WERI-Rb-1 (cell line): ENCODE results near the gene ARIH1.

Experiments used
- DNase-seq: peaks from one replicate; pipeline ENCODE4 v3.0.0-alpha.2; 2020
- H3K27ac ChIP-seq: fragments of 250-450 bp; sonication (Bioruptor Pico); 2 replicates; pipeline ENCODE4 v1.5.1; 2020; ENCODE audit warnings: mild to moderate bottlenecking, moderate library complexity
- H3K27me3 ChIP-seq: fragments of 250-450 bp; sonication (Bioruptor Pico); 2 replicates; pipeline ENCODE4 v1.5.1; 2021; ENCODE audit warnings: mild to moderate bottlenecking, low read depth, moderate library complexity; ENCODE audit not compliant: insufficient read depth, severe bottlenecking
- H3K36me3 ChIP-seq: fragments of 250-450 bp; sonication (Bioruptor Pico); 2 replicates; pipeline ENCODE4 v1.5.1; 2020; ENCODE audit warnings: mild to moderate bottlenecking, moderate library complexity
- H3K4me3 ChIP-seq: 2 replicates; pipeline ENCODE4 v1.5.1; 2011; ENCODE audit warnings: low read depth, mild to moderate bottlenecking, control low read depth, low read length
- H3K9me3 ChIP-seq: fragments of 250-450 bp; sonication (Bioruptor Pico); 2 replicates; pipeline ENCODE4 v1.5.1; 2021; ENCODE audit warnings: mild to moderate bottlenecking, moderate library complexity; ENCODE audit not compliant: severe bottlenecking
- CTCF ChIP-seq: IDR thresholded peaks from 2 replicates; pipeline ENCODE4 v1.5.1; 2011; ENCODE audit warnings: low read depth, mild to moderate bottlenecking, control low read depth, inconsistent platforms, low read length

ARIH1 gene

DNA sequence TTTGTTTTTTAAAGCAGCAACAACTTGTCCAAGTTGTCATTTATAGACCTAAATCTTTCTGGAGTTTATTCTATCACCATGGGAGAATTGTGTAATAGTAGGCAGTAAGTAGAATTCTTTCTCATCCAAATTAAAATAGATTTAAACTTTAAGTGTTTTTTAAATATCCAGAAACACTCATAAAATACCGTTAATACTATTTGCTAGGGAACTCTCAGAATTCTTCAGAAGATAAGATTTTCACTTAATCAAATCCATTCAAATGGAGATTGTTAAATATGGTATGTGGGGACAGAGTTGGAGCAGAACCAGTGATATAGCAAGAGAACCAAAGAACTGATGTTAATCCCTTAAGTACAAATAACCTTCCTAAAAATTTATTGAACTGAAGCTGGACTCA is 71.0 kb downstream of the ARIH1 start:
- H3K36me3 ChIP-seq, result peaks cover 32% of the 10 kb centered on the region
- no peak for TF ChIP-seq CTCF
- H3K27me3 ChIP-seq, result no peaks in the 10 kb centered on the region
- H3K4me3 ChIP-seq, result no peak overlapping the region
- DNase-seq, result no peak
- H3K27ac ChIP-seq, result no peak overlapping the region
- peaks cover 3% of the 10 kb centered on the region for H3K9me3 ChIP-seq

DNA sequence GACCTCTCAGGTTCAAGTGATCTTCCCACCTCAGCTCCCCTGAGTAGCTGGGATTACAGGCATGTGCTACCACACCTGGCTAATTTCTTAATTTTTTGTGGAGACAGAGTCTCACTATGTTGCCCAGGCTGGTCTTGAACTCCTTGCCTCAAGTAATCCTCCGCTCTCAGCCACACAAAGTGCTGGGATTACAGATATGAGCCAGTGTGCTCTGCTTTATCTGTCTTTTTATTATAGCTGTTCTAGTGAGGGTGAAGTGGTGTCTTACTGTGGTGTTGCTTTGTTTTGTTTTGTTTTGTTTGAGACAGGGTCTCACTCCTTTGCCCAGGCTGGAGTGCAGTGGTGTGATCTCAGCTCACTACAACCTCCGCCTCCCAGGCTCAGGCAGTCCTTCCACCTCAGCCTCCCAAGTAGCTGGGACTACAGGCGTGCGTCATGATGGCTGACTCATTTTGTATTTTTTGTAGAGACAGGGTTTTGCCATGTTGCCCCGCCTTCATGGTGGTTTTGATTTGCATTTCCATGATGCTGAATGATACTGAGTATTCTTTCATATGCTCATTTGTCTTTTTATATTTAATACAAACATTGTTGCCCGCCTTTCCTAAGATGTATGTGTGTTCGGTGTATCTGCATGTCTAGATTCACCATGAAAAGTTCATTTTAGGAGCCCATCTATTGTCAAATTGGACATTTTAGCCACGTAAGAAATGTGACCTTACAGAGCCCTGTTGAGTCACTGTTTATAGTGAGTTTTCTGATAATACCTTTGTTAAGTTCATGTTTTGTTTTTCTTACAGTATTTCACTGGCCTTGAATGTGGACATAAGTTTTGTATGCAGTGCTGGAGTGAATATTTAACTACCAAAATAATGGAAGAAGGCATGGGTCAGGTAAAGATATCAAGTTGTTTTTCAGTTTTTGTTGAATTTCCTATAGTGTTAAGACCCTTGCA is 80.6 kb downstream of the ARIH1 start:
- H3K27me3 ChIP-seq, result no peaks in the 10 kb centered on the region
- H3K9me3 ChIP-seq, result no peaks in the 10 kb centered on the region
- no peak overlapping the region for H3K4me3 ChIP-seq
- no peak for TF ChIP-seq CTCF
- H3K27ac ChIP-seq, result no peak overlapping the region
- no peak for DNase-seq
- peaks cover 44% of the 10 kb centered on the region for H3K36me3 ChIP-seq

DNA sequence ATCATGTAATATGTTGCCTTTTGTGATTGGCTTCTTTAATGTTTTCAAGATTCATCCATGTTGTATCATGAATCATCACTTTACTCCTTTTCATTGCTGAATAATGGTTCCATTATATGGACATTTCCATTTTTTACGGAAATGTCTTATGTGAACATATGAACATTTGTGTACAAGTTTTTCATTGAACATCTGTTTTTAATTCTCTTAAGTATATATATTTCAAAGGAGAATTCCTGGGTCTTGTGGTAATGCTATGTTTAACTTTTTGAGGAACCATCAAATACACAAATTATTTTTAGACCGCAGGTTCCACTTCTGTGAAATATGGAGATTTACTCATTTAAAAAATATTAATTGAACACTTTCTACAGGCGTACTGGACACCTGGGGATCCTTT is 85.7 kb downstream of the ARIH1 start:
- Histone ChIP-seq H3K27me3 (no peaks in the 10 kb centered on the region), H3K27ac (no peak overlapping the region), H3K4me3 (no peak overlapping the region), H3K36me3 (peaks cover 67% of the 10 kb centered on the region), H3K9me3 (no peaks in the 10 kb centered on the region)
- no peak for DNase-seq
- TF ChIP-seq CTCF, result no peak

GRCh38 chr15:72560458-72560857 is 86.3 kb downstream of the ARIH1 start:
- H3K4me3 ChIP-seq, result no peak overlapping the region
- H3K27me3 ChIP-seq, result no peaks in the 10 kb centered on the region
- H3K27ac ChIP-seq, result no peak overlapping the region
- TF ChIP-seq CTCF, result no peak
- no peak for DNase-seq
- H3K36me3 ChIP-seq, result peaks cover 68% of the 10 kb centered on the region
- no peaks in the 10 kb centered on the region for H3K9me3 ChIP-seq

DNA sequence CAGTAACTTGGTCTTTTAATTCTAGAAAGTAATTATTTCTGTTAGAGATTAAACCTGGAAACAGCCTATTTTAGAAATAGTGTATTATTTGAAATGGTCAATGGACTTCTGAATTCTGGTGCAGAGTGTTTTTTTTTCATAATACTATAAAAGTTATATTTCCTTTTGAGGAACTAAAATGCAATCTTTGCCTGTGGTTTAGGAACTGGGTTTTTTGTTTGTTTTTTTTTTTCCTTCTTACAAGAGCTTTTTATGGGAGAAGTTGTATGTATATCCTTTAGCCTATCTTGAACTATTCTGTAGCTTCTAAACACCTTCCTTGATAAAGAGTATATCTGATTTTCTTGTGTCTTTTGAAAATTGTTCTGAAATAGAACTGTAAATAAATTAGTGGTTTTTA is 88.3 kb downstream of the ARIH1 start:
- no peak for TF ChIP-seq CTCF
- Histone ChIP-seq H3K27ac (no peak overlapping the region), H3K27me3 (no peaks in the 10 kb centered on the region), H3K9me3 (no peaks in the 10 kb centered on the region), H3K4me3 (no peak overlapping the region), H3K36me3 (peaks cover 54% of the 10 kb centered on the region)
- no peak for DNase-seq
